ENCODE measurements around the gene TGFB1.

Gene TGFB1

GRCh38 chr19:41398050-41398418, 44.3 kb upstream of the TGFB1 start:
- no peak for DNase-seq (ENCODE audit: low read depth)
- peak overlapping the region; percentile 88 for H3K4me3 ChIP-seq (ENCODE audit: control insufficient read depth, low read depth, low read length)
- TF ChIP-seq CTCF (IDR thresholded peaks at IDR 0.05; ENCODE audit: control insufficient read depth, insufficient read depth, low read depth, low read length, missing control alignments) = no peak

- DNase-seq (ENCODE audit: low read depth) = peak; percentile 99
- H3K4me3 ChIP-seq (ENCODE audit: control insufficient read depth, low read depth, low read length) = peak within 1 kb of the TSS; percentile 88
- TF ChIP-seq CTCF (IDR thresholded peaks at IDR 0.05; ENCODE audit: control insufficient read depth, insufficient read depth, low read depth, low read length, missing control alignments) = no peak
These were observed 43.6 kb upstream of the TGFB1 start, which contains the start of the genes BCKDHA and EXOSC5 for GRCh38 chr19:41397086-41398049. TSS of gene BCKDHA (plus strand) at chr19:41397818. CDS start at chr19:41397828, 10 bp downstream. TSS of gene EXOSC5 (minus strand) at chr19:41397359. CDS start at chr19:41397328, 31 bp downstream.

GRCh38 chr19:41395355-41395754, 41.6 kb upstream of the TGFB1 start:
- H3K4me3 ChIP-seq (ENCODE audit: control insufficient read depth, low read depth, low read length) = no peak overlapping the region
- no peak for DNase-seq (ENCODE audit: low read depth)
- TF ChIP-seq CTCF (IDR thresholded peaks at IDR 0.05; ENCODE audit: control insufficient read depth, insufficient read depth, low read depth, low read length, missing control alignments) = no peak

GRCh38 chr19:41392775-41393174, 39.1 kb upstream of the TGFB1 start:
- TF ChIP-seq CTCF (IDR thresholded peaks at IDR 0.05; ENCODE audit: control insufficient read depth, insufficient read depth, low read depth, low read length, missing control alignments) = no peak
- DNase-seq (ENCODE audit: low read depth) = no peak
- no peak overlapping the region for H3K4me3 ChIP-seq (ENCODE audit: control insufficient read depth, low read depth, low read length)

- no peak overlapping the region for H3K4me3 ChIP-seq (ENCODE audit: control insufficient read depth, low read depth, low read length)
- no peak for TF ChIP-seq CTCF (IDR thresholded peaks at IDR 0.05; ENCODE audit: control insufficient read depth, insufficient read depth, low read depth, low read length, missing control alignments)
- DNase-seq (ENCODE audit: low read depth) = no peak
These were observed 37.9 kb upstream of the TGFB1 start for GRCh38 chr19:41391618-41392017.

GRCh38 chr19:41386442-41386841, 32.7 kb upstream of the TGFB1 start:
- no peak for DNase-seq (ENCODE audit: low read depth)
- H3K4me3 ChIP-seq (ENCODE audit: control insufficient read depth, low read depth, low read length) = no peak overlapping the region
- TF ChIP-seq CTCF (IDR thresholded peaks at IDR 0.05; ENCODE audit: control insufficient read depth, insufficient read depth, low read depth, low read length, missing control alignments) = no peak

Data from AG09309 (cell line).